Measurements from ENCODE around the gene NUCB2. TPM values are rescaled to one million over a fixed set of nuclear protein-coding genes. Genes with fewer than 3 reads are reported as not detected.
A peak's percentile ranks its signal among the peaks of the same experiment; 100 is the strongest.

NUCB2 gene
- total RNA-seq (2016; rRNA removed; fragmentation: Illumina TruSeq; extraction: Trizol) (51.7 and 82.4 TPM in 2 replicates), polyA plus RNA-seq (2011; rRNA removed) (28.1 and 54.2 TPM in 2 replicates), polyA minus RNA-seq (2011; rRNA and poly(A)+ RNA removed; ENCODE audit: low replicate concordance) (10.2 and 12.9 TPM in 2 replicates), Bru-seq, nascent RNA (percentile 45 among the genes with signal in this experiment), BruChase-seq, experiment 1, labeled RNA remaining after a 6-hour chase (percentile 49 among the genes with signal in this experiment), BruChase-seq, experiment 2, labeled RNA remaining after a 2-hour chase (percentile 45 among the genes with signal in this experiment)
- total RNA-seq (2016; cell fraction: cytosol; rRNA removed; fragmentation: Illumina TruSeq; extraction: Trizol; ENCODE audit: low read depth): 12.8 and 18.2 TPM in 2 replicates
- 53.2 and 84.3 TPM in 2 replicates for total RNA-seq (2016; cell fraction: insoluble cytoplasmic fraction; rRNA removed; fragmentation: Illumina TruSeq; extraction: Trizol)
- total RNA-seq (2016; cell fraction: membrane; rRNA removed; fragmentation: Illumina TruSeq; extraction: Trizol): 22.0 and 25.9 TPM in 2 replicates
- total RNA-seq (2016; cell fraction: nucleus; rRNA removed; fragmentation: Illumina TruSeq; extraction: Trizol): 61.4 and 67.1 TPM in 2 replicates
- polyA plus RNA-seq (2011; cell fraction: cytosol; rRNA removed): 16.3 and 21.6 TPM in 2 replicates
- 5.9 and 6.4 TPM in 2 replicates for polyA plus RNA-seq (2011; cell fraction: nucleus; rRNA removed)
- polyA plus RNA-seq (2012): 41.1 and 53.2 TPM in 2 replicates
- polyA plus RNA-seq (2016; cell fraction: cytosol; fragmentation: Illumina TruSeq; extraction: Trizol; ENCODE audit: low read depth): 15.9 and 16.0 TPM in 2 replicates
- 52.8 and 57.8 TPM in 2 replicates for polyA plus RNA-seq (2016; cell fraction: insoluble cytoplasmic fraction; fragmentation: Illumina TruSeq; extraction: Trizol; ENCODE audit: low read depth)
- 14.5 and 18.2 TPM in 2 replicates for polyA plus RNA-seq (2016; cell fraction: membrane; fragmentation: Illumina TruSeq; extraction: Trizol; ENCODE audit: low read depth)
- polyA plus RNA-seq (2016; cell fraction: nucleus; fragmentation: Illumina TruSeq; extraction: Trizol; ENCODE audit: insufficient read depth, low read depth): 83.7 and 90.3 TPM in 2 replicates
- polyA minus RNA-seq (2011; cell fraction: cytosol; rRNA and poly(A)+ RNA removed): 21.3 and 25.6 TPM in 2 replicates
- 18.9 and 21.6 TPM in 2 replicates for polyA minus RNA-seq (2011; cell fraction: nucleus; rRNA and poly(A)+ RNA removed)
- long read RNA-seq, experiment 1, transcript NUCB2-208 (14 exons, 2,274 nt): major isoform, 9 of 88 reads
- long read RNA-seq, experiment 1, partial matches to known transcripts: 54 of 88 reads
- long read RNA-seq, experiment 1, other reads (novel, unspliced or antisense): 24 of 88 reads
- long read RNA-seq, experiment 2, transcript NUCB2-208 (14 exons, 2,274 nt): major isoform, 15 of 71 reads
- long read RNA-seq, experiment 2, partial matches to known transcripts: 22 of 71 reads
- long read RNA-seq, experiment 2, other reads (novel, unspliced or antisense): 25 of 71 reads

- DNase-seq (ENCODE audit: low spot score) (peak; percentile 91), ATAC-seq (peak; percentile 95), FAIRE-seq (peak; percentile 48)
- peak within 1 kb of the TSS; percentile 91 for H3K4me2 ChIP-seq (ENCODE audit: low read depth, low read length)
- no peaks in the 10 kb centered on the region for H3K9me3 ChIP-seq (ENCODE audit: low read length)
- in situ Hi-C loops (cut with HindIII; ENCODE audit: extremely low pct_ligation_motif_present, low pct_unique_long_range_greater_than_20kb): no loop called here
- H2AFZ ChIP-seq (ENCODE audit: low read length): peak within 1 kb of the TSS; percentile 87
- H3K27me3 ChIP-seq (ENCODE audit: control insufficient read depth in 1 of 2, insufficient read depth in 2 of 2, low read length in 2 of 2): no peaks in the 10 kb centered on the region; a peak in 1 of 5 replicates
- no peaks in the 10 kb centered on the region for H4K20me1 ChIP-seq (ENCODE audit: insufficient read depth, low read length)
- H3K4me3 ChIP-seq (replicated peaks in 1 of 3; ENCODE audit: insufficient read depth in 1 of 3, low read depth in 2 of 3, low read length in 3 of 3): peak within 1 kb of the TSS; percentile 83 to 95 (median 87)
- H3K79me2 ChIP-seq (ENCODE audit: insufficient read depth, low read length): no peaks in the 10 kb centered on the region
- ChIA-PET CTCF (ENCODE audit: low intra/inter-chr PET ratio, low total read pairs) (no interaction called here), POLR2A (interaction anchor here (0.6 to 4.2 kb wide), 4 partner anchors 58 to 77 kb away, joined by 3 to 13 read pairs (median 6); partner anchors contain the start of genes NCR3LG1 and PIK3C2A)
- H3K4me1 ChIP-seq (ENCODE audit: insufficient read depth, low read length): peaks cover 47% of the 10 kb centered on the region
- 0% methylated on average over 35 of the region's 75 CpGs for WGBS (ENCODE audit: low lambda C conversion rate)
- no peaks in the 10 kb centered on the region for H3K36me3 ChIP-seq (replicated peaks in 1 of 2; ENCODE audit: control insufficient read depth in 1 of 2, insufficient read depth in 2 of 2, low read length in 2 of 2)
- peak within 1 kb of the TSS; percentile 85 for H3K9ac ChIP-seq (ENCODE audit: insufficient read depth, low read depth, low read length)
- no TSS peak for BruUV-seq (replicated peaks)
- H3K27ac ChIP-seq (ENCODE audit: extremely low read length, insufficient read depth, low read length): peak within 1 kb of the TSS; percentile 87
- intact Hi-C loops (cut with micrococcal nuclease; ENCODE audit: unreplicated experiment): loop anchor here (2.0 kb wide), 2 partner anchors 68 to 76 kb away; no protein-coding TSS in a partner anchor
- TF ChIP-seq KMT2B (CRISPR knock-in tag; IDR thresholded peaks at IDR 0.05) (peak; percentile 71; the same call in 1 of the 2 replicates), IRX3 (CRISPR knock-in tag; IDR thresholded peaks at IDR 0.05; ENCODE audit: borderline replicate concordance, low read depth) (peak; percentile 78; the same call in 1 of the 2 replicates), ZNF460 (CRISPR knock-in tag; IDR thresholded peaks at IDR 0.05; ENCODE audit: borderline replicate concordance) (peak; percentile 64; the same call in 1 of the 2 replicates), ZNF609 (CRISPR knock-in tag; IDR thresholded peaks at IDR 0.05; ENCODE audit: borderline replicate concordance) (0 out of 2 replicates have a peak, but pooled peaks have one; percentile 23), GPBP1L1 (CRISPR knock-in tag; IDR thresholded peaks at IDR 0.05) (no peak), ATF4 (CRISPR knock-in tag; IDR thresholded peaks at IDR 0.05) (peak in 1 of 2 experiments; percentile 41; a peak in 1 of 4 replicates), ZSCAN20 (CRISPR knock-in tag; IDR thresholded peaks at IDR 0.05; ENCODE audit: borderline replicate concordance) (no peak; the same call in 1 of the 2 replicates)
These were observed at the start of gene NUCB2 for GRCh38 chr11:17276236-17277023. TSS of gene NUCB2 (plus strand) at chr11:17276739. CDS start at chr11:17295324, 18,585 bp downstream.
